Bronchial epithelial cell (primary cell): ENCODE measurements around the gene ALPI. TPM values are rescaled to one million over a fixed set of nuclear protein-coding genes. Genes with fewer than 3 reads are reported as not detected.

ENCODE experiments used
- DNase-seq: peaks from one replicate; pipeline ENCODE4 v3.0.0-alpha.2; 2010; ENCODE audit warnings: low read depth
- FAIRE-seq: peaks from 2 replicates; lab custom pipeline; 2011; peaks lifted over from hg19 to GRCh38; lab: Jason Lieb, UNC
- H3K27me3 ChIP-seq: 2 replicates; pipeline ENCODE4 v1.5.1; 2011; ENCODE audit warnings: low read length; ENCODE audit not compliant: control insufficient read depth, insufficient read depth
- H3K36me3 ChIP-seq: 2 replicates; pipeline ENCODE4 v1.5.1; 2011; ENCODE audit warnings: low read length; ENCODE audit not compliant: control insufficient read depth, insufficient read depth
- H3K4me3 ChIP-seq: 2 replicates; pipeline ENCODE4 v1.5.1; 2011; ENCODE audit warnings: mild to moderate bottlenecking, low read depth, low read length, control low read depth
- CTCF ChIP-seq: IDR thresholded peaks from 2 replicates; pipeline ENCODE4 v1.5.1; 2011; ENCODE audit warnings: mild to moderate bottlenecking, moderate library complexity, low read length, control low read depth, inconsistent platforms; ENCODE audit not compliant: insufficient read depth, severe bottlenecking
- total RNA-seq: library from RNA; depleted of rRNA; stranded (reverse); fragments of >200 nt; gene quantifications from 2 replicates; pipeline ENCODE4 v1.2.1, GENCODE V29; 2014

Gene ALPI
- total RNA-seq, 1 donor from 2014 or later = not detected

- Histone ChIP-seq H3K4me3 (no peak overlapping the region), H3K36me3 (no peaks in the 10 kb centered on the region), H3K27me3 (peaks cover 34% of the 10 kb centered on the region)
- no peak for DNase-seq
- no peak for TF ChIP-seq CTCF
- no peak for FAIRE-seq
Observed at GRCh38 chr2:232488721-232489300, 32.9 kb downstream of the ALPI start.

GRCh38 chr2:232489516-232490220 is 33.7 kb downstream of the ALPI start:
- FAIRE-seq (no peak), DNase-seq (no peak)
- peaks cover 30% of the 10 kb centered on the region for H3K27me3 ChIP-seq
- no peak overlapping the region for H3K4me3 ChIP-seq
- H3K36me3 ChIP-seq = no peaks in the 10 kb centered on the region
- TF ChIP-seq CTCF = no peak

- no peak for DNase-seq
- peaks cover 23% of the 10 kb centered on the region for H3K27me3 ChIP-seq
- no peak for FAIRE-seq
Observed at GRCh38 chr2:232490221-232491138, 34.5 kb downstream of the ALPI start.

GRCh38 chr2:232491139-232491780 is 35.3 kb downstream of the ALPI start:
- no peak overlapping the region for H3K4me3 ChIP-seq
- FAIRE-seq (no peak), DNase-seq (no peak)
- H3K27me3 ChIP-seq = peaks cover 17% of the 10 kb centered on the region
- no peaks in the 10 kb centered on the region for H3K36me3 ChIP-seq
- TF ChIP-seq CTCF = no peak

More at GRCh38 chr2:232490221-232491138, 34.5 kb downstream of the ALPI start:
- TF ChIP-seq CTCF = no peak
- no peak overlapping the region for H3K4me3 ChIP-seq
- no peaks in the 10 kb centered on the region for H3K36me3 ChIP-seq

- Histone ChIP-seq H3K36me3 (no peaks in the 10 kb centered on the region), H3K4me3 (no peak overlapping the region), H3K27me3 (peaks cover 8% of the 10 kb centered on the region)
- no peak for TF ChIP-seq CTCF
- FAIRE-seq = no peak
- DNase-seq = no peak
Observed at GRCh38 chr2:232492236-232492848, 36.4 kb downstream of the ALPI start.
